GM18870 (cell line): ENCODE data around the gene TRPC4.
"Not testable (repeated sequence)": the region's sequence is repeated elsewhere in the genome, so short reads cannot be mapped to it uniquely, and the experiment has no call there.

Experiments
- ATAC-seq: cut with Tn5 transposase; IDR thresholded peaks from one replicate; pipeline ENCODE4 v1.9.1; 2021; ENCODE audit warnings: moderate library complexity; ENCODE audit not compliant: unreplicated experiment

Gene TRPC4

GRCh38 chr13:37835392-37835791 is 34.2 kb downstream of the TRPC4 start:
- ATAC-seq = no peak

- no peak for ATAC-seq
Measured at GRCh38 chr13:37833411-37833810, 36.2 kb downstream of the TRPC4 start.

GRCh38 chr13:37816276-37816675 is 53.3 kb downstream of the TRPC4 start:
- ATAC-seq = no peak

- ATAC-seq = no peak
Measured at GRCh38 chr13:37811441-37811840, 58.1 kb downstream of the TRPC4 start.

DNA sequence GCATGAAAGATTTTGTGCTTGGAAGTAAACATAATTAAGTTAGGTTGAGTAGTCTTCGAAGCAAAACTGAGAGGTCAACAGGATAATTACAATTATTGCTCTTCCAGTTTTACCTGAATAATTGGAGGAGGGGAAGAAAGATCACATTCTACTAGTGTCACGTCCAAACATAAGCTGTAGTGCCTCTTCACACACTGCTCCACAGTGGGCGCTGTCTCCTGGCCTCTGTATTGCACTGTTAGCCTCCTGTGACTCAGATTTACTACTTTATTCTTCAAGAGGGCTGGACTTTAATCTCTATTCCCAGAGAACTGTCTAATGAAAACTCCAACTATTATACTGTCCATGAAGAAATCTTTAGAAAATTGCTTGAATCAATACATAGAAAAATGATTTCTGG is 62.9 kb downstream of the TRPC4 start:
- no peak for ATAC-seq

DNA sequence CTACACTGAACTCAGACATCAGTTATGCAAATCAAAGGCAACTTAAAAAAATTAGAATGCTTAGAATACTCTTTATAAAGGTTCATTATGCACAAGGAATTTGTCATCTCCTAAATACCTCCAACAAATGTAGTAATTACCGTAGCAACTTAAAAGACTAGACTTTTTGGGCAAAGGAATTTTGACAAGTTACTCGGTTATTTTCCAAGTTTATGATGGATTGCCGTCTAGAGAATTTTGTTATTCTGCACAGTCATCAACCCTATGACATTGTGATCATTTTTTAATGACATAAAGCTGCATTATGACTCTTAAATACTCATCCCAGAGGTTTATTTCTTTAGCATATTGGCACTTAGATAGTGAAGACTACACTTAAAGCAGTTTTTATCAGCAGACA is 71.9 kb downstream of the TRPC4 start:
- no peak for ATAC-seq

- not testable (repeated sequence) for ATAC-seq
Measured at GRCh38 chr13:37796795-37797194, 72.8 kb downstream of the TRPC4 start.

DNA sequence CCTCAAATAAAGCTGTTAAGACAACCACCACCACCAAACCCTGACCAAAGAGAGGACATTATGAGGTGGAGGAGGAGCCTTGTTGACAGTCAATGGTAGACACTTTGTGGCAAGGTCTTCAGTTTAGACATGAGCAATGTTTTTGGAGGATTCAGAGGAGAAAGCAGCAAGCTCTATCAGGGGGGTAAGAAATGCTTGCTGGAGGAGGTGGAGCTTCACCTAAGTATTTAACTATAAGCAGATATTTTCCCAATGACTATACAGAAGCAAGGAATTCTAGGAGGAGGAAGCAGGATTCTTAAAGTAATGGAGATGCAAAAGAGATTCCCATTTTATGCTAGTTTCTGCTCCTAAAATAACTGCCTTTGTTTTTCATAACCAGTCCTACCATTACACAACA is 74.2 kb downstream of the TRPC4 start:
- ATAC-seq = no peak

- no peak for ATAC-seq
Measured at GRCh38 chr13:37791699-37792098, 77.9 kb downstream of the TRPC4 start.

DNA sequence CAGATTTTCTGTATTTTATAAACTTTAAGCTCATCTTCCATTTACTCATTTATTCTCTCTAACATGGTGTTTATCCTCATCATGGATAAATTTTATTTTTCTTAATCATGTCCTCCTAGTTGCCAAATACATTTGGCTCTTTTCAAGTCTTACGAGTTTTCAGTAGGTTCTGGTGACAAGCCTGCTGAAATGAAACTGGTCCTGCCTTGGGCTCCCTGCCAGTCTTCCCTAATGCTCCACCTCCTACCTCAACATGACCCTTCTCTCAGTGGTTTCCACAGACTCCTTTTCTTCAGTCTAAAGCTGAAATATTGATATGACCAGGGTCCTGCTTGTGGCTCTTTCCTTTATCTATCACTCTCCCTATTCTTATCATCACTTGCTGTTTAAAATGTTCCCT is 81.2 kb downstream of the TRPC4 start:
- ATAC-seq = no peak

GRCh38 chr13:37777676-37778075 is 91.9 kb downstream of the TRPC4 start:
- ATAC-seq = no peak

DNA sequence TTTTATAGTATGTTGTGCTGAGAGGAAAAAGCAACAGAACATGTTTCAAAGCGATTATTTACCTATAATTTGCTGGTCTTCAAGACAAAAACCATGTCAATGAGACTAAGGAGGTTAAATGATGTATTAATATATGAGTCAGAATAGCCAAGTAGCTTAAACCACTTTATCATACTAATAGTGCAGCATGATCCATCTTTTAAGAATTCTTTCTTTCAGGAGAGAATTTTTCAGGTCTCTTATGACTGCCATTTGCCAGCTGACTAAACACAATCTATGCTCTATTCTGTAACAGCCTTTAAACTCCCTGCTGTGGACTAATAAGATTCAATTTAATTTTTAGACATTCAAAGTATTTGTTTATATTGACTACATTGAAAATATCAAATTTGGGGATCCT is 93.7 kb downstream of the TRPC4 start:
- no peak for ATAC-seq

DNA sequence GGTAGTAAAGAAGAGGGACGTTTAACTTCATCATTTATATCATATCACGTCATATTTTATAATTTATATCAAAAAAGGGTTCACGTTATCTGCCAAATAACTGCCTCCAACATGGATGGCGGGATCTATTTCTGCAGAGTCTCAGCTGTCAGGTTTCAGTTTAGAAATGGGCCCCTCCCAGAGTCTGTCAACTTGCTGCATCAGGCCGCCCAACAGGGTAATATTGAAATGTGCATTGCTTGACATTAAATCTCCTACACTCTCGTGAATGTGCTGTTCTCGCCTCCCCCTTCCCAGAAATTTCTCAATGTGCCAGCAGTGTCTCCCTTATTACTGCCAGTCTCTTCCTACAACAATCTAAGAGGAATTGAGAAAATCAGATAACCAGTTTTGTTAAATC is 96.9 kb downstream of the TRPC4 start:
- no peak for ATAC-seq

DNA sequence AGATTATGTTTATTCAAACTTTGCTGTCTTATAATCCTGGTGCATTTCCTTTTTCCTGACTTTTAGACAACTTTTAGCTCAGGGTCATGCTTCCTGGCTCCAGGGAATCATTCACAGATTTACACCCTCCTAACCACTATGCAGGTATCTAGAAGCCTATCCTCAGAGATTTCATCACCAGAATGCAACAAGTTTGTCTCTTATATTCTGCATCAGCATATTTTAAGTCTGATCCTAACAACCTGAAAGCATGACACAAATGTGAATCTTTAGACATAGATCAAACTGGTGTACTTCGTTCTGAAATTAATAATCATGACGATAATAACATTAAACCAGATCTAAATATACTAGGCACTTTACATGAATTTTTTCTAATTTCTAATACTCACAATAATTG is 100.0 kb downstream of the TRPC4 start:
- ATAC-seq = no peak

DNA sequence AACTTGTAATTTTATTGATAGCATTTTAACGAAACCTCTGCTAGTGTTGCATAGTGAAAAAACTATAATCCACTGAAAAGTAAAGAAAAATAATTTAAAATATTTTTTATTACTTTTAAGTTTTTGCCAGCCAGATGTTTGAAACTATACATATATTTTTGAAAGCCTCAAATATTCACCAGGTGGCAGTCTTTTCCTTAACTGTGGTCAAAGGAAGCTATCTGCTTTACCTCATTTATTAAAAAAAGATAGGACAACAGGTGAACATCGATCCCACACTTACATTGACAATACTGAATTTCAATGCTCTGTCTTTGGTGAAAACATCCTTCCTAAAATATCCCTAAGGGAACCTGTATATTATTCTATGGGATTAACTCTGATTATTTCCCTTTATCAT is 100.5 kb downstream of the TRPC4 start:
- ATAC-seq = no peak

GRCh38 chr13:37766502-37766901 is 103.1 kb downstream of the TRPC4 start:
- no peak for ATAC-seq

- ATAC-seq = no peak
Measured at GRCh38 chr13:37755349-37755748, 114.2 kb downstream of the TRPC4 start.

- ATAC-seq = no peak
Measured at GRCh38 chr13:37753776-37754175, 115.8 kb downstream of the TRPC4 start.

GRCh38 chr13:37752146-37752545 is 117.4 kb downstream of the TRPC4 start:
- ATAC-seq = no peak

DNA sequence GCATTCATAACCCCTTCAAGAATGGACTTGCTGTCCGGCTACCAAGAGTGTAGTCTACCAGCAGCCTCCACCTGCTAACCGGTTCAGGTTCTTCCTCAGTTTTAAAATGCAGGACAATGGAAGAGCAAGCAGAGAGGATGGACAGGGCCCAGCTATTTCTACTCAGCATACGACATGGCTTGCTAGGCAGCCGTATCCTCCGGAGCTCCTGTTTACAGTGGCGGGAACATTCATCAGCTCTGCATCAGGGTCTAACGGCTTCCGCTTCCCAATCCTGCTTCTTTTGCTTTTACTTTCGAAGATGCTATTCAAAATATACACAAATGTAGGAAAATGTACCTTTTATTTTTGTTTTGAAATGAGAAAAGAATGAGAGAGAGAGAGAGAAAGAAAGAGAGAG is 118.5 kb downstream of the TRPC4 start:
- no peak for ATAC-seq

DNA sequence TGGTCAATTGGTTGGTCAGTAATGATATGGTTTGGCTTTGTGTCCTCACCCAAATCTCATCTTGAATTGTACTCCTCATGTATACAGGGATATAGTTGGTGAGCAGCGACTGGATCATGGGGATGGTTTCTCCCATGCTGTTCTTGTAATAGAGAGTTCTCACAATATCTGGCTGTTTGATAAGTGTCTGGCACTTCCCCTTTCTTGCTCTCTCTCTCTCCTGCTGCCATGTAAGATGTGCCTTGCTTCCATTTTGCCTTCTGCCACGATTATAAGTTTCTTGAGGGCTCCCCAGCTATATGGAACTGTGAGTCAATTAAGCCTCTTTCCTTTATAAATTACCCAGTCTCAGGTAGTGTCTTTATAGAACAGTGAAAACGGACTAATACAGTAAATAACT is 120.7 kb downstream of the TRPC4 start:
- ATAC-seq = no peak

GRCh38 chr13:37747071-37747612 is 122.4 kb downstream of the TRPC4 start:
- ATAC-seq = no peak

GRCh38 chr13:37741536-37741935 is 128.0 kb downstream of the TRPC4 start:
- no peak for ATAC-seq

GRCh38 chr13:37736045-37736444 is 133.5 kb downstream of the TRPC4 start:
- ATAC-seq = no peak
